Fibroblast of the aortic adventitia (primary cell): ENCODE data around the gene FLT4. TPM values are rescaled to one million over a fixed set of nuclear protein-coding genes. Genes with fewer than 3 reads are reported as not detected.

ENCODE experiments used
- DNase-seq: peaks from one replicate; pipeline ENCODE4 v3.0.0-alpha.2; 2010; ENCODE audit warnings: low read depth
- H3K4me3 ChIP-seq: 2 replicates; pipeline ENCODE4 v1.5.1; 2011; ENCODE audit warnings: low read depth, mild to moderate bottlenecking, control low read depth, low read length, moderate library complexity
- CTCF ChIP-seq: IDR thresholded peaks from 2 replicates; pipeline ENCODE4 v1.5.1; 2011; ENCODE audit warnings: mild to moderate bottlenecking, low read length, control low read depth, inconsistent platforms; ENCODE audit not compliant: insufficient read depth
- total RNA-seq: library from RNA; depleted of rRNA; stranded (reverse); fragments of >200 nt; gene quantifications from 2 replicates; pipeline ENCODE4 v1.2.3, GENCODE V29; 2012; ENCODE audit warnings: low replicate concordance

Gene FLT4
- total RNA-seq, 1 donor, result 0.09 TPM

GRCh38 chr5:180601591-180602480 is 47.6 kb downstream of the FLT4 start:
- H3K4me3 ChIP-seq, result no peak overlapping the region
- DNase-seq, result no peak
- no peak for TF ChIP-seq CTCF

- H3K4me3 ChIP-seq, result no peak overlapping the region
- DNase-seq, result no peak
- no peak for TF ChIP-seq CTCF
These were observed 48.8 kb downstream of the FLT4 start for GRCh38 chr5:180600554-180601041.

- no peak for TF ChIP-seq CTCF
- no peak for DNase-seq
- H3K4me3 ChIP-seq, result no peak overlapping the region
These were observed 49.3 kb downstream of the FLT4 start for GRCh38 chr5:180599981-180600553.

DNA sequence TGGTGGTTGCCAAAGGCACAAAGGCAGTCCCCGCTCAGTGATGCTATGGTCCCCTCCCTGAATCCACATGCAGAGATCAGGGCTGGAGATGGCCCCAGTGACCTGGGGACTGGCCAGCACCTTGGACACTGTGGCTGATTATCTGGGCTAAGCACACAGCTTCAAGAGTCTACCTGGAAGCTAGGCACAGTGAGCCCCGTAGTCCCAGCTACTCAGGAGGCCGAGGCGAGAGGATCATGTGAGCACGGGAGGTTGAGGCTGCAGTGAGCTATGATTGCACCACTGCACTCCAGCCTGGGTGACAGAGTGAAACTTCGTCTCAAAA is 49.8 kb downstream of the FLT4 start:
- DNase-seq, result no peak
- TF ChIP-seq CTCF, result no peak

GRCh38 chr5:180598797-180599589 is 50.4 kb downstream of the FLT4 start:
- no peak for DNase-seq
- no peak for TF ChIP-seq CTCF

More for the DNA sequence above, 49.8 kb downstream of the FLT4 start:
- H3K4me3 ChIP-seq, result no peak overlapping the region

GRCh38 chr5:180598316-180598701 is 51.1 kb downstream of the FLT4 start:
- DNase-seq, result no peak
- TF ChIP-seq CTCF, result no peak
- no peak overlapping the region for H3K4me3 ChIP-seq

More at GRCh38 chr5:180598797-180599589, 50.4 kb downstream of the FLT4 start:
- H3K4me3 ChIP-seq, result no peak overlapping the region
